CD14-positive monocyte (primary cell): ENCODE data around the gene NUPR2. TPM values are rescaled to one million over a fixed set of nuclear protein-coding genes. Genes with fewer than 3 reads are reported as not detected.
"Not testable (repeated sequence)": the region's sequence is repeated elsewhere in the genome, so short reads cannot be mapped to it uniquely, and the experiment has no call there.

Experiments
- DNase-seq, 3 donors: peaks; one replicate each; pipeline ENCODE4 v3.0.0-alpha.2; 2011 to 2022
- H2AFZ ChIP-seq: 2 replicates; pipeline ENCODE4 v1.6.0; 2012; ENCODE audit warnings: mild to moderate bottlenecking, low read depth, low read length, inconsistent platforms; ENCODE audit not compliant: insufficient read depth, poor library complexity, severe bottlenecking
- H3K27ac ChIP-seq, 2 donors: 1 replicate in 1 of 2; 2 replicates in 1 of 2; pipeline ENCODE4 v1.5.1; 2012 to 2013; ENCODE audit warnings: low read length in 2 of 2, control low read depth in 1 of 2, inconsistent platforms in 1 of 2, low read depth in 1 of 2, mild to moderate bottlenecking in 1 of 2
- H3K27me3 ChIP-seq, 2 donors: one replicate each; pipeline versions ENCODE4 v1.6.0 to v1.6.1; 2011 to 2013; ENCODE audit warnings: low read length in 2 of 2; ENCODE audit not compliant: control insufficient read depth in 2 of 2, insufficient read depth in 2 of 2
- H3K36me3 ChIP-seq, 2 donors: replicated peaks in 1 of 2; 1 replicate in 1 of 2; 2 replicates in 1 of 2; pipeline versions ENCODE4 v1.5.1 to v1.6.1; 2012 to 2013; ENCODE audit warnings: low read length in 2 of 2, control low read depth in 1 of 2, inconsistent platforms in 1 of 2, mild to moderate bottlenecking in 1 of 2; ENCODE audit not compliant: insufficient read depth in 2 of 2, control insufficient read depth in 1 of 2
- H3K4me1 ChIP-seq, 2 donors: 1 replicate in 1 of 2; 2 replicates in 1 of 2; pipeline versions ENCODE4 v1.5.1 to v1.6.1; 2012 to 2013; ENCODE audit warnings: low read length in 2 of 2, control low read depth in 1 of 2, inconsistent platforms in 1 of 2, mild to moderate bottlenecking in 1 of 2, moderate library complexity in 1 of 2; ENCODE audit not compliant: insufficient read depth in 2 of 2, control insufficient read depth in 1 of 2
- H3K4me2 ChIP-seq: replicated peaks from 2 replicates; pipeline ENCODE3; 2012; ENCODE audit warnings: low read length, moderate library complexity, mild to moderate bottlenecking; ENCODE audit not compliant: poor library complexity, severe bottlenecking; ENCODE audit errors: extremely low read depth
- H3K4me3 ChIP-seq, 3 experiments: fragments of 200-600 bp in 1 of 3; sonication (generic) in 1 of 3; replicated peaks in 1 of 3; 1 replicate in 2 of 3; 2 replicates in 1 of 3; pipeline ENCODE4 v1.5.1; 2011 to 2013; ENCODE audit warnings: low read length in 3 of 3, mild to moderate bottlenecking in 3 of 3, control low read depth in 2 of 3, low read depth in 2 of 3, inconsistent platforms in 1 of 3, moderate library complexity in 1 of 3
- H3K79me2 ChIP-seq: 2 replicates; pipeline ENCODE4 v1.6.0; 2012; ENCODE audit warnings: mild to moderate bottlenecking, control low read depth, inconsistent platforms, low read length, moderate library complexity; ENCODE audit not compliant: insufficient read depth
- H3K9ac ChIP-seq: 2 replicates; pipeline ENCODE4 v1.6.0; 2017; ENCODE audit warnings: low read length, mild to moderate bottlenecking; ENCODE audit not compliant: insufficient read depth, poor library complexity, severe bottlenecking
- H3K9me3 ChIP-seq, 2 donors: replicated peaks in 1 of 2; 1 replicate in 1 of 2; 2 replicates in 1 of 2; pipeline versions ENCODE4 v1.5.1 to v1.6.1; 2012 to 2013; ENCODE audit warnings: low read length in 2 of 2, control low read depth in 1 of 2; ENCODE audit not compliant: control insufficient read depth in 1 of 2, insufficient read depth in 1 of 2
- H4K20me1 ChIP-seq: 2 replicates; pipeline ENCODE4 v1.6.0; 2012; ENCODE audit warnings: mild to moderate bottlenecking, low read length, control low read depth, moderate library complexity; ENCODE audit not compliant: insufficient read depth
- H3K27ac Mint-ChIP-seq, 7 donors: one replicate each; pipeline ENCODE4 v1.8.0; 2020; ENCODE audit warnings: mild to moderate bottlenecking in 7 of 7, mixed read lengths in 7 of 7, moderate library complexity in 6 of 7, inconsistent platforms in 2 of 7
- H3K27me3 Mint-ChIP-seq, 3 donors: one replicate each; pipeline ENCODE4 v1.8.0; 2021 to 2022; ENCODE audit warnings: low read depth in 3 of 3, mild to moderate bottlenecking in 3 of 3, mixed read lengths in 3 of 3, moderate library complexity in 3 of 3, inconsistent platforms in 1 of 3
- H3K36me3 Mint-ChIP-seq, 2 donors: one replicate each; pipeline ENCODE4 v1.8.0; 2020; ENCODE audit warnings: mixed read lengths in 2 of 2, inconsistent platforms in 1 of 2, mild to moderate bottlenecking in 1 of 2
- H3K4me1 Mint-ChIP-seq: one replicate; pipeline ENCODE4 v1.8.0; 2020; ENCODE audit warnings: mild to moderate bottlenecking, mixed read lengths
- H3K4me3 Mint-ChIP-seq, 2 donors: one replicate each; pipeline ENCODE4 v1.8.0; 2020; ENCODE audit warnings: mild to moderate bottlenecking in 2 of 2, mixed read lengths in 2 of 2, moderate library complexity in 1 of 2
- H3K9me3 Mint-ChIP-seq, 7 donors: one replicate each; pipeline ENCODE4 v1.8.0; 2020 to 2022; ENCODE audit warnings: mixed read lengths in 7 of 7, mild to moderate bottlenecking in 6 of 7, moderate library complexity in 6 of 7, inconsistent platforms in 2 of 7
- WGBS: methylation state at CpG from one replicate; pipeline ENCODE4 v1.1.5; 2013; ENCODE audit warnings: missing lambda C conversion rate; ENCODE audit not compliant: insufficient coverage; 5-methylcytosine and 5-hydroxymethylcytosine counted together
- intact Hi-C, 2 donors: fragments of 100-400 bp; cut with micrococcal nuclease; formaldehyde crosslinking; loops; one replicate each; pipeline versions ENCODE4 v1.15.0 to v1.15.1; 2023
- polyA minus RNA-seq: library from RNA; depleted of rRNA, polyadenylated mRNA; stranded (reverse); fragments of >200 nt; gene quantifications from 2 replicates; pipeline ENCODE4 v1.2.3, GENCODE V29; 2012
- polyA plus RNA-seq, 3 donors: library from polyadenylated mRNA; depleted of rRNA in 1 of 3; unstranded in 2 of 3; stranded (reverse) in 1 of 3; fragments of 300-500 nt in 2 of 3; fragments of >200 nt in 1 of 3; fragmentation: Illumina TruSeq in 2 of 3; gene quantifications; 1 replicate in 2 of 3; 2 replicates in 1 of 3; pipeline ENCODE4 v1.2.3, GENCODE V29; 2012 to 2021
- total RNA-seq, 12 experiments: library from RNA in 1 of 12; stranded (reverse) in 1 of 12; fragments of 120-200 nt in 1 of 12; gene quantifications; one replicate each; pipeline ENCODE4 v1.2.4 and lab custom pipeline; 2013 to 2026; ENCODE audit warnings: mixed read lengths in 6 of 12, inconsistent platforms in 1 of 12
- TF ChIP-seq, protein P1 (sequence below): fragments of 200-600 bp; IDR thresholded peaks from one replicate; pipeline ENCODE4 v1.8.0; 2022; ENCODE audit warnings: antibody characterized with exemption, mild to moderate bottlenecking

NUPR2 gene, protein sequence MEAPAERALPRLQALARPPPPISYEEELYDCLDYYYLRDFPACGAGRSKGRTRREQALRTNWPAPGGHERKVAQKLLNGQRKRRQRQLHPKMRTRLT
- total RNA-seq (2013), result not detected
- polyA plus RNA-seq (not detected), polyA minus RNA-seq (not detected in 2 replicates), total RNA-seq (lab: John Stamatoyannopoulos, UW) (0 to 0.12 (median 0) reads per million in 11 experiments)

DNA sequence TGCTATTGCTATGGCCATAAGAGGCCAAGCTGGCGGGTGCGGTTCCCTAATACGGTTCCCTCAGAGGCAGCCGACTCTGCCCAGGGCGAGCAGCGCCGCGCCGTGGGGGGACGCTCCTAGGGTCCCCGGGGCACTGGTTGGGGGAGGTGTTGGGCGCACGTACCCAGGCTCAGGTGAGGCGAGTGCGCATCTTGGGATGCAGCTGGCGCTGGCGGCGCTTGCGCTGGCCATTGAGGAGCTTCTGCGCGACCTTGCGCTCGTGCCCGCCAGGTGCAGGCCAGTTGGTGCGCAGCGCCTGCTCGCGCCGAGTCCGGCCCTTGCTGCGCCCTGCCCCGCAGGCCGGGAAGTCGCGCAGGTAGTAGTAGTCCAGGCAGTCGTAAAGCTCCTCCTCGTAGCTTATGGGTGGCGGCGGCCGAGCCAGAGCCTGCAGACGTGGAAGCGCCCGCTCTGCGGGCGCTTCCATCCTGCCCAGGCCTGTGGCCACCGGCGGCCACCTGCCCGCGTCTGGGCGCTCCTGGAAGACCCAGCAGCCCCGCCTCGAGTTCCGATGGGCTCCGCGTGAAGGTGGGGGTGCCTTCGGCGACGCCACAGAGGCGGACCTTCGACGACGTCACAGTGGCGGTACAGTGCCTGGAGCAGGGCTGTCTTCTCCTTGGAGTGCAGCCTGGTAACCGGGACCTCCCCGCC is at the start of gene NUPR2:
NUPR2 (minus strand) TSS at position 566 of the 687 bp plus-strand sequence; CDS start at position 463, 103 bp downstream.
- Histone ChIP-seq H3K79me2 (no peaks in the 10 kb centered on the region), H3K4me3 (no peak within 1 kb of the TSS), H3K27ac (no peak within 1 kb of the TSS), H3K4me1 (no peaks in the 10 kb centered on the region), H3K36me3 (no peaks in the 10 kb centered on the region), H2AFZ (no peak within 1 kb of the TSS), H3K9me3 (peaks cover 9 to 11% of the 10 kb centered on the region in 2 donors), H4K20me1 (no peaks in the 10 kb centered on the region), H3K9ac (no peak within 1 kb of the TSS), H3K27me3 (peaks cover 5 to 29% of the 10 kb centered on the region in 2 donors), H3K4me2 (no peak within 1 kb of the TSS)
- WGBS, result 6% methylated on average over 63 of the region's 65 CpGs
- Mint-ChIP-seq H3K27ac (no peak within 1 kb of the TSS), H3K4me1 (no peaks in the 10 kb centered on the region), H3K4me3 (peak within 1 kb of the TSS in 1 of 2 donors; percentile 60), H3K36me3 (no peaks in the 10 kb centered on the region), H3K27me3 (peaks cover 25 to 38% (median 31%) of the 10 kb centered on the region in 3 donors), H3K9me3 (peaks cover 4 to 24% (median 18%) of the 10 kb centered on the region in 7 donors)
- intact Hi-C loops, result no loop called here
- TF ChIP-seq, protein P1, sequence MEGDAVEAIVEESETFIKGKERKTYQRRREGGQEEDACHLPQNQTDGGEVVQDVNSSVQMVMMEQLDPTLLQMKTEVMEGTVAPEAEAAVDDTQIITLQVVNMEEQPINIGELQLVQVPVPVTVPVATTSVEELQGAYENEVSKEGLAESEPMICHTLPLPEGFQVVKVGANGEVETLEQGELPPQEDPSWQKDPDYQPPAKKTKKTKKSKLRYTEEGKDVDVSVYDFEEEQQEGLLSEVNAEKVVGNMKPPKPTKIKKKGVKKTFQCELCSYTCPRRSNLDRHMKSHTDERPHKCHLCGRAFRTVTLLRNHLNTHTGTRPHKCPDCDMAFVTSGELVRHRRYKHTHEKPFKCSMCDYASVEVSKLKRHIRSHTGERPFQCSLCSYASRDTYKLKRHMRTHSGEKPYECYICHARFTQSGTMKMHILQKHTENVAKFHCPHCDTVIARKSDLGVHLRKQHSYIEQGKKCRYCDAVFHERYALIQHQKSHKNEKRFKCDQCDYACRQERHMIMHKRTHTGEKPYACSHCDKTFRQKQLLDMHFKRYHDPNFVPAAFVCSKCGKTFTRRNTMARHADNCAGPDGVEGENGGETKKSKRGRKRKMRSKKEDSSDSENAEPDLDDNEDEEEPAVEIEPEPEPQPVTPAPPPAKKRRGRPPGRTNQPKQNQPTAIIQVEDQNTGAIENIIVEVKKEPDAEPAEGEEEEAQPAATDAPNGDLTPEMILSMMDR, result no peak
- no peak for DNase-seq

DNA sequence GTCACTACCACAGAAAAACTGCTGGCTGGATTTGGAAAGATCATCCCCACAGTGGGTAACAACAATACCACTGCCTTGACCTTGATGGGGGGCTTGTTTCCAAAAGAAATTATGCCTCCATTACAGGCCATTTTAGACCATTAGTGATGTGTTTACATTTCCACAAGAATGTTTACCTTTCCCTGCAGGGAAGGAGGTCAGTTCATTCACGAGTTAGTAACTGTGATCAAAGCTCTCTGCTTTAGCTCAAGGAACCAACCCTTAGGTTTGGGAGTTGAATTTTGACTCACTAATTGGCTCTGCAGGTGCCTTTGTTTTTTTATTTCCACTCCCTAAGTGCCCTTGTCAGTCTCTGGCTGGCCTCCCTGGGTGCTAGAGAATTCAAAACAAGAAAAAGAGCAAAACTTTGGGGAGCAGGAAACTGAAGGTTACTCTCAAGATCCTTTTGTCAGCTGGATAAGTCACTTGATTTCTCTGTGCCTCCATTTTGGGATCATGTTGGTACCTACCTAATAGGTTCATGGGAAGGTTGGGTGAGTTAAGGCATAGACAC is 41.1 kb upstream of the NUPR2 start:
- no CpG with 5 or more reads among the region's 1 CpG for WGBS

DNA sequence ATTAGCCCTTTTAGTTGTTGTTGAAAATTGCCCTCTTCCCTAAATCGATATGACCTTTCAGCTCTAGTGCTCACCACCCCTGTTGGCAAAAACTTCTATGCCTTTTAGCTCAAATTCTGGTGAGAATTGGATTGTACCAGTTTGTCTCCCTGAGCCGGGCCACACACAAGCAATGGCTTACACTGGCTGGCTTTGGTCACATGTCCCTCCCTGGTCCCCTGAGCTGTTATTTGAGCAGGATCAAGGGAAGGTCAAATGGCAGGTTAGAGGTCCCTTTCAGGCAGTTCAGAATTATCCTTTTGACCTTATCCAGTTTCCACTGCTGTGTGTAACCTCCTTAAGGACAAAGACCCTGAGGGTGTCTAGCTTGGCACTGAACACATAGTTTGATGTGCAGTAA is 14.8 kb upstream of the NUPR2 start:
- H2AFZ ChIP-seq, H4K20me1 ChIP-seq, DNase-seq, H3K36me3 ChIP-seq, H3K4me1 ChIP-seq, H3K27me3 ChIP-seq, H3K79me2 ChIP-seq, H3K36me3 Mint-ChIP-seq, H3K27me3 Mint-ChIP-seq, intact Hi-C loops, H3K4me2 ChIP-seq, H3K4me3 Mint-ChIP-seq, H3K27ac ChIP-seq, H3K9ac ChIP-seq, H3K27ac Mint-ChIP-seq, H3K4me1 Mint-ChIP-seq, H3K4me3 ChIP-seq: not testable (repeated sequence)
- peaks cover 0 to 13% of the 10 kb centered on the region in 2 donors for H3K9me3 ChIP-seq
- 83% methylated on average over 1 of the region's 2 CpGs for WGBS
- peaks cover 5 to 38% (median 18%) of the 10 kb centered on the region in 7 donors for H3K9me3 Mint-ChIP-seq

More for the DNA sequence above, 41.1 kb upstream of the NUPR2 start:
- Histone ChIP-seq H2AFZ (no peak overlapping the region), H3K27me3 (no peaks in the 10 kb centered on the region), H3K9me3 (peaks cover 53 to 70% of the 10 kb centered on the region in 2 donors), H3K4me1 (no peaks in the 10 kb centered on the region), H3K4me3 (no peak overlapping the region), H3K4me2 (no peak overlapping the region), H3K36me3 (no peaks in the 10 kb centered on the region), H3K79me2 (no peaks in the 10 kb centered on the region), H3K9ac (no peak overlapping the region), H4K20me1 (no peaks in the 10 kb centered on the region), H3K27ac (no peak overlapping the region)
- H3K9me3 Mint-ChIP-seq, result peaks cover 19 to 69% (median 55%) of the 10 kb centered on the region in 7 donors
- H3K27me3 Mint-ChIP-seq, result no peaks in the 10 kb centered on the region
- no peaks in the 10 kb centered on the region for H3K36me3 Mint-ChIP-seq
- no peak for DNase-seq
- TF ChIP-seq, protein P1, result no peak
- intact Hi-C loops, result no loop called here
- no peak overlapping the region for H3K4me3 Mint-ChIP-seq
- no peak overlapping the region for H3K27ac Mint-ChIP-seq
- H3K4me1 Mint-ChIP-seq, result no peaks in the 10 kb centered on the region
